ENCODE results near the gene TNNT2. TPM values are rescaled to one million over a fixed set of nuclear protein-coding genes. Genes with fewer than 3 reads are reported as not detected.

TNNT2 gene
- total RNA-seq, 4 donors from 2014 or later, result 1.3 to 6.1 (median 1.8) TPM

- Histone ChIP-seq H3K9me3 (no peaks in the 10 kb centered on the region), H3K4me1 (peaks cover 39 to 99% (median 47%) of the 10 kb centered on the region in 3 donors), H3K27me3 (no peaks in the 10 kb centered on the region), H3K36me3 (peaks cover 13 to 54% (median 35%) of the 10 kb centered on the region in 3 donors), H3K27ac (peak overlapping the region; percentile 93 to 97 (median 96)), H3K4me3 (no peak overlapping the region)
- 100% methylated on average over 2 of the region's 16 CpGs; no CpG with 5 or more reads in 1 of the 2 donors for WGBS, 2 donors
- TF ChIP-seq POLR2A (IDR thresholded peaks at IDR 0.05), result no peak
- TF ChIP-seq, protein P1, sequence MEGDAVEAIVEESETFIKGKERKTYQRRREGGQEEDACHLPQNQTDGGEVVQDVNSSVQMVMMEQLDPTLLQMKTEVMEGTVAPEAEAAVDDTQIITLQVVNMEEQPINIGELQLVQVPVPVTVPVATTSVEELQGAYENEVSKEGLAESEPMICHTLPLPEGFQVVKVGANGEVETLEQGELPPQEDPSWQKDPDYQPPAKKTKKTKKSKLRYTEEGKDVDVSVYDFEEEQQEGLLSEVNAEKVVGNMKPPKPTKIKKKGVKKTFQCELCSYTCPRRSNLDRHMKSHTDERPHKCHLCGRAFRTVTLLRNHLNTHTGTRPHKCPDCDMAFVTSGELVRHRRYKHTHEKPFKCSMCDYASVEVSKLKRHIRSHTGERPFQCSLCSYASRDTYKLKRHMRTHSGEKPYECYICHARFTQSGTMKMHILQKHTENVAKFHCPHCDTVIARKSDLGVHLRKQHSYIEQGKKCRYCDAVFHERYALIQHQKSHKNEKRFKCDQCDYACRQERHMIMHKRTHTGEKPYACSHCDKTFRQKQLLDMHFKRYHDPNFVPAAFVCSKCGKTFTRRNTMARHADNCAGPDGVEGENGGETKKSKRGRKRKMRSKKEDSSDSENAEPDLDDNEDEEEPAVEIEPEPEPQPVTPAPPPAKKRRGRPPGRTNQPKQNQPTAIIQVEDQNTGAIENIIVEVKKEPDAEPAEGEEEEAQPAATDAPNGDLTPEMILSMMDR (IDR thresholded peaks at IDR 0.05), result no peak
- intact Hi-C loops (cut with DNase I), result no loop called here
- no peak for DNase-seq
These were observed 64.4 kb downstream of the TNNT2 start for GRCh38 chr1:201313086-201313485.

DNA sequence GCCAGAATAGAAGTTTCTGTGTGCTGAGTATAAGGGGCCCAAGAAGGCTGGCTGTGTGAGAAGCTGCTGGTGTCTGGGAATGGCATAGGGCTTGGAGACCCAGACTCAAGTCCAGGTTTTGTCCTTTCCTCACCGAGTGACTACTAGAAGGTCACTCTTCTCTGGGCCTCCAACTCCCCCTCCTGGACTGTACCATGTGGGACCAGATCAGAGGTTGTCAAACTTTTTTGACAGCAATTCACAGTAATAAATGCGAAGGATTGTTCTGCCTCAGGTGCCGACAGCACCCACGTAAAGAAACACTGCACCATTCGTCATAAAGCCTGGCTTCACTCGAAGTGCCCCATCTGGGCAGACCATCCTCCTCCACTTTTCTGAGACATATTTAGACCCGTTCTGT is 65.2 kb downstream of the TNNT2 start:
- WGBS, 2 donors, result 32 to 68% methylated on average over 6 to 7 of the region's 7 CpGs
- H3K4me1 ChIP-seq, result peaks cover 47 to 99% (median 54%) of the 10 kb centered on the region in 3 donors
- peak overlapping the region; percentile 93 to 97 (median 96) for H3K27ac ChIP-seq
- H3K27me3 ChIP-seq, result no peaks in the 10 kb centered on the region
- intact Hi-C loops (cut with DNase I), result no loop called here
- TF ChIP-seq, protein P1 (IDR thresholded peaks at IDR 0.05), result no peak
- TF ChIP-seq POLR2A (IDR thresholded peaks at IDR 0.05), result no peak
- DNase-seq, result no peak
- H3K36me3 ChIP-seq, result peaks cover 13 to 46% (median 30%) of the 10 kb centered on the region in 3 donors
- no peaks in the 10 kb centered on the region for H3K9me3 ChIP-seq
- peak overlapping the region in 1 of 4 donors; percentile 18 for H3K4me3 ChIP-seq

DNA sequence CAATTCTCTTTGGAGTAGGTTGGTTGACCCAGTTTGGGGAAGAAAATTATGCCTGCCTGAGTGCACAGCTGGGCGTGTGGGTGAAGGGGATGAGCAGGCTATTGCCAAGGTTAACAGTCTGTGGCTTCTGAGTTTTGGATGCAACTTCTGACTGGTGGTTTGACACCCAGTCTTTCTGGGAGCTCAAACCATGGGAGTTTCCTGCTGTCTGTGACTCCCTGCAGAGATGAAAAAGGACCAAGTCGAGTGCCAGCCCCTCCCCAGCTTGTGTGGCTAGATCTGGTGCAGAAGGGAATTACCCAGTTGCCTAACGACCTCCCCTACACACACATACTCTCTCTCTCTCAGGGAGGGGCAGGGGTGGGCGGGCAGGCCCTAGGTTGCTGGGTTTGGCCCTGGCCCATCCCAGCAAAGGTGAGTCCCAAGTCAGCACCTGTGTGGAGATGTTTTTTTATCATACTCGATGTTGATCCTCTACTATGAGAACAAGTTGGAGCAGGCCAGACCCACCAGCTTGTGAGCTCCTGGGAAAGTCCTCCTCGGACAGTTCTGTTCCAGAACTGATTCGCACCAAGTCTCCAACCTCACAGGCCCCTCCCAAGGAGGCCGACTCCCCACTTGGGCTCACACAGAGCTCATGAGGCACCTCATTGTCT is 66.0 kb downstream of the TNNT2 start:
- no peak overlapping the region for H3K4me3 ChIP-seq
- 22 to 41% methylated on average over 6 to 7 of the region's 8 CpGs for WGBS, 2 donors
- TF ChIP-seq POLR2A (IDR thresholded peaks at IDR 0.05), result peak in 2 of 4 donors; percentile 3
- TF ChIP-seq, protein P1 (IDR thresholded peaks at IDR 0.05), result no peak
- no peaks in the 10 kb centered on the region for H3K9me3 ChIP-seq
- DNase-seq, result no peak
- H3K27ac ChIP-seq, result peak overlapping the region; percentile 93 to 97 (median 96)
- H3K4me1 ChIP-seq, result peaks cover 54 to 99% (median 58%) of the 10 kb centered on the region in 3 donors
- no peaks in the 10 kb centered on the region for H3K27me3 ChIP-seq
- intact Hi-C loops (cut with DNase I), result no loop called here
- peaks cover 8 to 38% (median 24%) of the 10 kb centered on the region in 3 donors for H3K36me3 ChIP-seq

DNA sequence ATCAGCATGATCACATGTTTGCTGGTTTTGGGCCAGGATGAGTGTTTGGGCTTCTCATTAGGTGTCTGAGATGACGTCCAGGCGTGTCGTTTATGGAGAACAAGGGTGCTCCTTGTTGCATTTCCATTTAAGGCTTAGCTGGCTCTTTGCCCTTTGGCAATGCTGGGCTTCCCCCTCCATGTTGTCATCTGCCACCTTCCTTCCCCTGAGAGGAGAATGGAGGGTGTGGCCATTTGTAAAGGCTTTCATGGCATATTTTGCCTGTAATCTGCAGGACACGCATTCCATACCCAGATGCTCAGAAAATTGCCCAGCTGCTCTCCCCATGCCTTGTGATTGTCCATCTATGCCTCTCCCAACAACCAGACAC is 66.5 kb downstream of the TNNT2 start:
- H3K27ac ChIP-seq, result peak overlapping the region; percentile 93 to 97 (median 96)
- no peaks in the 10 kb centered on the region for H3K27me3 ChIP-seq
- H3K4me1 ChIP-seq, result peaks cover 58 to 99% (median 59%) of the 10 kb centered on the region in 3 donors
- H3K36me3 ChIP-seq, result peaks cover 5 to 33% (median 21%) of the 10 kb centered on the region in 3 donors
- 32 to 38% methylated on average over 4 of the region's 4 CpGs for WGBS, 2 donors
- intact Hi-C loops (cut with DNase I), result no loop called here
- no peak overlapping the region for H3K4me3 ChIP-seq
- no peaks in the 10 kb centered on the region for H3K9me3 ChIP-seq
- DNase-seq, result no peak
- TF ChIP-seq, protein P1 (IDR thresholded peaks at IDR 0.05), result no peak
- TF ChIP-seq POLR2A (IDR thresholded peaks at IDR 0.05), result no peak

DNA sequence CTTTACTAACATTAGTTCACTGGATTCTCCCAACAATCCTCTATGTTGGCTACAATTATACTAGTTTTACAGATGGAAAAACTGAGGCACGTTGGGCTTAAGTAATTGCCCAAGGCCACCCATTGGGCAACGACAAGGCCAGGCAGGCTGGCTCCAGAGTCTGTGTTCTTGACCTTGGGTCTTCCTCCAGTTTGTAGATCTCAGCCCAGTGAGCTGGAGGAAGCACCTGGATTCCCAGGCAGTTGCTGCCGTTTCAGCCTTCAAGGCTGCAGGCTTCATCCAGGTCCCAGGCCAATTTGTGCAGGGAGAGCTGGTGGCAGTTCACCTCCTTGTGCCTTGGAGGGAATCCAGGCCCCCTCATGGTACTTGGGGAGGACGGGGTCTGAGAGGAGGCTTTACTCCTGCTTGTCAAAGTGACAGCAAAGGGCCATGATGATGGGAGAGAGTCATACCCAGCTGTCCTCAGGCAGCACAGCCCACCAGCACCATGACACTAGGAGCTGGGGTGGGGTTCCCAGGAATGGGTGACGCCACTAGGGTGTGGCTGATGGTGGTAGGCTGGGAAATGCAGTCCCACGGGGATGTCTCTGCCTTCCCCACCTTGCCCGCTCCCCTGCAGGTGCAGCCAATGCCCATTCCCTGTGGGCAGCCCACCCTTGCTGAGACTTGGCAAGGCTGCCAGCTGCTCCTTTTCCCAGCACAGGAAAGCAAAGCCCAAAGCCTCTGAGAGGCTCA is 67.1 kb downstream of the TNNT2 start:
- DNase-seq, result no peak
- WGBS, 2 donors, result 34 to 44% methylated on average over 4 to 5 of the region's 7 CpGs
- TF ChIP-seq POLR2A (IDR thresholded peaks at IDR 0.05), result no peak
- TF ChIP-seq, protein P1 (IDR thresholded peaks at IDR 0.05), result no peak
- Histone ChIP-seq H3K9me3 (no peaks in the 10 kb centered on the region), H3K27me3 (no peaks in the 10 kb centered on the region), H3K36me3 (peaks cover 5 to 28% (median 20%) of the 10 kb centered on the region in 3 donors), H3K4me1 (peaks cover 58 to 99% (median 65%) of the 10 kb centered on the region in 3 donors), H3K4me3 (peak overlapping the region in 1 of 4 donors; percentile 8), H3K27ac (peak overlapping the region; percentile 93 to 97 (median 96))
- intact Hi-C loops (cut with DNase I), result no loop called here

All from esophagus squamous epithelium (tissue), 5 donors.